ENCODE results near the gene BMPER. TPM values are rescaled to one million over a fixed set of nuclear protein-coding genes. Genes with fewer than 3 reads are reported as not detected.

BMPER gene
- total RNA-seq, 4 donors from 2014 or later: 3.1 to 33.3 (median 8.0) TPM

GRCh38 chr7:34057136-34057535 lies 151.8 kb downstream of the BMPER start:
- Histone ChIP-seq H3K27ac (no peak overlapping the region), H3K4me1 (peaks cover 0 to 32% (median 11%) of the 10 kb centered on the region in 4 donors), H3K36me3 (no peaks in the 10 kb centered on the region), H3K9me3 (no peaks in the 10 kb centered on the region), H3K27me3 (no peaks in the 10 kb centered on the region), H3K4me3 (no peak overlapping the region)
- DNase-seq (ENCODE audit: low spot score in 2 of 2): no peak
- TF ChIP-seq CTCF (IDR thresholded peaks at IDR 0.05): no peak
- TF ChIP-seq POLR2A (IDR thresholded peaks at IDR 0.05): no peak
- TF ChIP-seq EP300 (IDR thresholded peaks at IDR 0.05): no peak

- DNase-seq (ENCODE audit: low spot score in 2 of 2): no peak
- no peaks in the 10 kb centered on the region for H3K9me3 ChIP-seq
- H3K4me3 ChIP-seq: no peak overlapping the region
- no peaks in the 10 kb centered on the region for H3K27me3 ChIP-seq
- TF ChIP-seq EP300 (IDR thresholded peaks at IDR 0.05) (no peak), POLR2A (IDR thresholded peaks at IDR 0.05) (no peak), CTCF (IDR thresholded peaks at IDR 0.05) (no peak)
- 89 to 90% methylated on average over 5 of the region's 5 CpGs for WGBS, 2 donors
- peaks cover 0 to 32% (median 11%) of the 10 kb centered on the region in 4 donors for H3K4me1 ChIP-seq
- no peak overlapping the region for H3K27ac ChIP-seq
- no peaks in the 10 kb centered on the region for H3K36me3 ChIP-seq
Observed at GRCh38 chr7:34057956-34058355, 152.6 kb downstream of the BMPER start.

- 34 to 41% methylated on average over 1 of the region's 1 CpG for WGBS, 2 donors
- Histone ChIP-seq H3K27me3 (no peaks in the 10 kb centered on the region), H3K27ac (peak overlapping the region in 1 of 4 donors; percentile 58)
Observed at GRCh38 chr7:34058801-34059135, 153.4 kb downstream of the BMPER start.

DNA sequence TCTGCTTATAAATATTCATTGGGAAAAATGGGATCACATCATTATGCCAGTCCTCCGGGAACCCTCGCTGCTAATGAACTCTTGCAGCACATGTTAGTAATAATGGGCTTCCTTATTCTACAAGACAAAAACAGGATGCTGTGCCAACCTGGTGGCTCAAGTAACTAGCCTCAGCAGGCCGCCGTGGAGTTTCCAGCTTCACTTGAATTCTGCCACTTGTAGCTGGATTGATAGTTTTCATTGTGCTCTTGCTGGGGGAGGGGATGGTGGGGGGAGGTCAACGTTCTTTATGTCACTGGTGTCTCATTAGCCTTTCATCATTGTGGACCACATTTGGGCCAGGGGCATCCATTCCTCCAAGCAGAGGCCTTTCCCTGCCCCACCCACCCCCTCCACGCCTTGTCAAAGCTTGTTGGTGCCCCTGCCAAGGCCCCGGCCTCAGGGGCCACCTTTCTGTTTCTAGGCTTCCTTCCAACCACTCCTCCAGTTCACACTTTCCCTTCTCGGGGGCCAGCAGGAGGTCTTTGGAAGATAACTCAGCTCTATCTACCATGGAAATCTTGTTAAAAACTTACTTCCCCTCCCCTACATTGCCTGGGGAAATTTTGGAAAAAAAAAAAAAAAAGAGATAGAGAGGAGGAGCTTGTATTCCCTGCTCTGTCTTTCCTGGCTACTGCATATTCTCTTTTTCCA lies 153.9 kb downstream of the BMPER start:
- Histone ChIP-seq H3K27ac (peak overlapping the region in 2 of 4 donors; percentile 58 to 63), H3K27me3 (no peaks in the 10 kb centered on the region), H3K4me3 (no peak overlapping the region), H3K4me1 (peaks cover 0 to 32% (median 11%) of the 10 kb centered on the region in 4 donors), H3K36me3 (no peaks in the 10 kb centered on the region), H3K9me3 (no peaks in the 10 kb centered on the region)
- DNase-seq (ENCODE audit: low spot score in 2 of 2): peak; percentile 40 to 44
- TF ChIP-seq POLR2A (IDR thresholded peaks at IDR 0.05): no peak
- TF ChIP-seq EP300 (IDR thresholded peaks at IDR 0.05): peak in 1 of 2 donors; percentile 37
- WGBS, 2 donors: 19 to 21% methylated on average over 8 of the region's 8 CpGs

More at GRCh38 chr7:34058801-34059135, 153.4 kb downstream of the BMPER start:
- TF ChIP-seq CTCF (IDR thresholded peaks at IDR 0.05) (no peak), POLR2A (IDR thresholded peaks at IDR 0.05) (no peak), EP300 (IDR thresholded peaks at IDR 0.05) (no peak)
- Histone ChIP-seq H3K4me3 (no peak overlapping the region), H3K9me3 (no peaks in the 10 kb centered on the region), H3K36me3 (no peaks in the 10 kb centered on the region), H3K4me1 (peaks cover 0 to 32% (median 11%) of the 10 kb centered on the region in 4 donors)
- DNase-seq (ENCODE audit: low spot score in 2 of 2): no peak

DNA sequence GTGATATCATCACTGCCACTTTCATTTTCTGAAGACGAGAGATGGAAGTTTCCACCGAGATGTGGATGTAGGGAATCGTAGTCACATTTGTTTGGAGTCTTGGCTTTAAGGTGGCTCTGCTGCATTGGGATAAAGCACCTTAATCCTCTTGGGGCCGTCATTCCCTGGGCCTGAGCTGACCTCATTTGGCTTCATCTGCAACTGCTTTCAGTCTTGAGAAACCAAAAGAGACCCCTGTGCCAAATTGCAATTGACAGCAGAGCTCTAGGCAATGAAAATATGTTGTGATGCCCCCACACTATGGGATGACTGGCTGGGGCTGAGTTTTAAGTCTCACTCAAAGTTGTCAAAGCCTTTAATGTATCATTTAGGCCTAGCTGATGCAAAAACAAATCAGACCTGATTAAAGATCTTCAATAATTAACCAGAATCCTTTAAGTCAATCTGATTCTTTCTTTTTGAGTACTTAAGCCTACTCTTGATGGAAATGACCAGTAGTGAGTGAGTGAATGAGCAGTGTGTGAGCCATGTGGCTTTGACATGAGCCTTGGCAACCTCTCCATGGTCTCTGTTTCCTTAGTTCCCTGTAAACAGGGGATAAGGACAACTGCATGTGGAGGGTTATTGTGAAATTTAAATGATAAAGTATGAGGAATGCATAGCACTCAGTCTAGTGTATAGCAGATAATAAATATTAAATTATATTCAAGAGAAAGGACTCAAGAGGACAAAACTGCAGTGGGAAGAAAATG lies 155.0 kb downstream of the BMPER start:
- no peak for TF ChIP-seq EP300 (IDR thresholded peaks at IDR 0.05)
- no peak for TF ChIP-seq CTCF (IDR thresholded peaks at IDR 0.05)
- TF ChIP-seq POLR2A (IDR thresholded peaks at IDR 0.05): no peak
- Histone ChIP-seq H3K27me3 (no peaks in the 10 kb centered on the region), H3K4me3 (no peak overlapping the region), H3K9me3 (no peaks in the 10 kb centered on the region), H3K36me3 (no peaks in the 10 kb centered on the region), H3K4me1 (peaks cover 0 to 40% (median 11%) of the 10 kb centered on the region in 4 donors), H3K27ac (peak overlapping the region in 2 of 4 donors; percentile 32 to 36)
- DNase-seq (ENCODE audit: low spot score in 2 of 2): no peak
- 46 to 52% methylated on average over 4 of the region's 4 CpGs for WGBS, 2 donors

Data from tibial nerve (tissue), 4 donors.